K562 (cell line): ENCODE data around the gene GOT1. TPM values are rescaled to one million over a fixed set of nuclear protein-coding genes. Genes with fewer than 3 reads are reported as not detected.

Experiments used
- BRD4 ChIP-seq: fragments of 200-600 bp; sonication (generic); IDR thresholded peaks from 2 replicates; pipeline ENCODE4 v1.6.1; 2017; ENCODE audit warnings: inconsistent platforms
- BRD9 ChIP-seq: fragments of 450-650 bp; IDR thresholded peaks from 2 replicates; pipeline ENCODE4 v1.6.1; 2018; ENCODE audit warnings: low read depth; ENCODE audit not compliant: partially characterized antibody
- KDM1A ChIP-seq, 2 experiments: fragments of 450-650 bp; IDR thresholded peaks; 2 replicates each; pipeline ENCODE4 v1.6.1; 2016; ENCODE audit warnings: mild to moderate bottlenecking in 2 of 2
- SAFB ChIP-seq: fragments of 200-400 bp; formaldehyde crosslinking; IDR thresholded peaks from 2 replicates; pipeline ENCODE4 v1.6.1; 2017; ENCODE audit warnings: low read depth, low read length, borderline replicate concordance
- polyA plus RNA-seq, 8 experiments: library from polyadenylated mRNA; depleted of rRNA in 4 of 8; stranded (reverse) in 5 of 8; unstranded in 3 of 8; fragments of >200 nt; fragmentation: Nextera tagmentation in 2 of 8; fragmentation: Illumina TruSeq in 1 of 8; extraction: Ambion mirVana in 2 of 8; extraction: Trizol in 1 of 8; gene quantifications; 2 replicates each; pipeline versions ENCODE4 v1.2.1 to v1.2.3, GENCODE V29; 2011 to 2014; ENCODE audit warnings: inconsistent platforms in 1 of 8, missing spikeins in 1 of 8
- total RNA-seq, 7 experiments: library from RNA; depleted of rRNA in 6 of 7; stranded (reverse); fragments of >200 nt in 6 of 7; fragmentation: Illumina TruSeq in 2 of 7; extraction: Trizol in 2 of 7; gene quantifications; 2 replicates each; pipeline versions ENCODE4 v1.2.1 to v1.2.3, GENCODE V29; 2011 to 2021; ENCODE audit warnings: low replicate concordance in 1 of 7
- TF ChIP-seq, protein P1 (sequence below): fragments of 450-650 bp; IDR thresholded peaks from one replicate; pipeline ENCODE4 v1.6.1; 2018; ENCODE audit warnings: mild to moderate bottlenecking, moderate library complexity; ENCODE audit not compliant: partially characterized antibody
- TF ChIP-seq, protein P2 (sequence below): sonication (generic); formaldehyde crosslinking; IDR thresholded peaks from 2 replicates; pipeline ENCODE4 v1.8.0; 2022; ENCODE audit warnings: mild to moderate bottlenecking, low read depth, missing genetic modification reagents
- TF ChIP-seq, protein P3 (sequence below), 2 experiments: fragments of 250-450 bp in 1 of 2; fragments of 450-650 bp in 1 of 2; sonication (Bioruptor Pico) in 1 of 2; IDR thresholded peaks; 2 replicates each; pipeline versions ENCODE4 v1.6.1 to v1.8.0; 2016 to 2021; ENCODE audit warnings: mild to moderate bottlenecking in 2 of 2, moderate library complexity in 2 of 2, missing compliant biosample characterization in 1 of 2, missing genetic modification characterization in 1 of 2

The GOT1 gene
- total and polyA plus RNA-seq, 9 of the 15 experiments (the other 6 are each of a cell fraction or from before 2014, with no cell fraction given): 55.7 to 166 (median 75.4) TPM

DNA sequence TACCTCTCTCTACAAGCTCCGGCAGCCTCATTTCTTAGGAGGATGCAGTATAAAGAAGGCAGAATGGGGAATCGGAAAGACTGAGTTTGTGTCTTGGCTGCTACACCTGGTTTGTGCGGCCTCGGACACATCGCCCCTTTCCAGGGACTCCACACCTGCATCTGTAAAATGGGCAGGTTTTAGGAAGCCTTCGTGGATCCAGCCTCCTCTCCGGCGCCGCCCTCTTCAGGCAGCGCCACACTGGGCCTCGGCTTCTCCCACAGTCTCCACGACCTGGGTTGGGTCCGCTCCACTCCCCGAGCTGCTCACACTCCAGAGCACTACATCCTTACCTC lies 341 bp downstream of the GOT1 start (continued):
- TF ChIP-seq, protein P1, sequence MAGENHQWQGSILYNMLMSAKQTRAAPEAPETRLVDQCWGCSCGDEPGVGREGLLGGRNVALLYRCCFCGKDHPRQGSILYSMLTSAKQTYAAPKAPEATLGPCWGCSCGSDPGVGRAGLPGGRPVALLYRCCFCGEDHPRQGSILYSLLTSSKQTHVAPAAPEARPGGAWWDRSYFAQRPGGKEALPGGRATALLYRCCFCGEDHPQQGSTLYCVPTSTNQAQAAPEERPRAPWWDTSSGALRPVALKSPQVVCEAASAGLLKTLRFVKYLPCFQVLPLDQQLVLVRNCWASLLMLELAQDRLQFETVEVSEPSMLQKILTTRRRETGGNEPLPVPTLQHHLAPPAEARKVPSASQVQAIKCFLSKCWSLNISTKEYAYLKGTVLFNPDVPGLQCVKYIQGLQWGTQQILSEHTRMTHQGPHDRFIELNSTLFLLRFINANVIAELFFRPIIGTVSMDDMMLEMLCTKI: no peak
- TF ChIP-seq, protein P2, sequence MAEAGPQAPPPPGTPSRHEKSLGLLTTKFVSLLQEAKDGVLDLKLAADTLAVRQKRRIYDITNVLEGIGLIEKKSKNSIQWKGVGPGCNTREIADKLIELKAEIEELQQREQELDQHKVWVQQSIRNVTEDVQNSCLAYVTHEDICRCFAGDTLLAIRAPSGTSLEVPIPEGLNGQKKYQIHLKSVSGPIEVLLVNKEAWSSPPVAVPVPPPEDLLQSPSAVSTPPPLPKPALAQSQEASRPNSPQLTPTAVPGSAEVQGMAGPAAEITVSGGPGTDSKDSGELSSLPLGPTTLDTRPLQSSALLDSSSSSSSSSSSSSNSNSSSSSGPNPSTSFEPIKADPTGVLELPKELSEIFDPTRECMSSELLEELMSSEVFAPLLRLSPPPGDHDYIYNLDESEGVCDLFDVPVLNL: 0 out of 2 replicates have a peak, but pooled peaks have one; percentile 40
- TF ChIP-seq, protein P3, sequence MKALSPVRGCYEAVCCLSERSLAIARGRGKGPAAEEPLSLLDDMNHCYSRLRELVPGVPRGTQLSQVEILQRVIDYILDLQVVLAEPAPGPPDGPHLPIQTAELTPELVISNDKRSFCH (CRISPR knock-in tag; IDR thresholded peaks at IDR 0.05): no peak
- TF ChIP-seq, protein P3 (tag; IDR thresholded peaks at IDR 0.05): 0 out of 2 replicates have a peak, but pooled peaks have one; percentile 22
- TF ChIP-seq BRD4: 0 out of 2 replicates have a peak, but pooled peaks have one; percentile 6
- TF ChIP-seq SAFB: no peak
- peak; percentile 50 to 56 for TF ChIP-seq KDM1A (IDR thresholded peaks at IDR 0.05)
- TF ChIP-seq BRD9: peak; percentile 57
